Measurements from ENCODE around the gene LGSN.

GRCh38 chr6:63261820-63262219, 58.0 kb downstream of the LGSN start:
- TF ChIP-seq CTCF (IDR thresholded peaks at IDR 0.05), result no peak
- no peak for TF ChIP-seq POLR2A (IDR thresholded peaks at IDR 0.05)
